ENCODE results near the gene LRRC8B. TPM values are rescaled to one million over a fixed set of nuclear protein-coding genes. Genes with fewer than 3 reads are reported as not detected.

The LRRC8B gene
- total and polyA plus RNA-seq, 2 of the 8 experiments (the other 6 are each of a cell fraction or from before 2014, with no cell fraction given), result 18.4 to 29.2 TPM

- TF ChIP-seq SAP30 (IDR thresholded peaks at IDR 0.05; ENCODE audit: insufficient read depth, insufficient replicate concordance, low read length), result no peak
- TF ChIP-seq JUN (IDR thresholded peaks at IDR 0.05; ENCODE audit: low read depth, low read length), result no peak
- no peak for TF ChIP-seq NRF1 (IDR thresholded peaks at IDR 0.05; ENCODE audit: low read depth, low read length)
Observed at GRCh38 chr1:89563957-89564604, 39.5 kb downstream of the LRRC8B start (continued).

Measured in H1 (cell line).